ENCODE results near the gene LTN1. TPM values are rescaled to one million over a fixed set of nuclear protein-coding genes. Genes with fewer than 3 reads are reported as not detected.

LTN1 gene
- total RNA-seq, 2 donors from 2014 or later: 15.2 to 20.0 TPM

DNA sequence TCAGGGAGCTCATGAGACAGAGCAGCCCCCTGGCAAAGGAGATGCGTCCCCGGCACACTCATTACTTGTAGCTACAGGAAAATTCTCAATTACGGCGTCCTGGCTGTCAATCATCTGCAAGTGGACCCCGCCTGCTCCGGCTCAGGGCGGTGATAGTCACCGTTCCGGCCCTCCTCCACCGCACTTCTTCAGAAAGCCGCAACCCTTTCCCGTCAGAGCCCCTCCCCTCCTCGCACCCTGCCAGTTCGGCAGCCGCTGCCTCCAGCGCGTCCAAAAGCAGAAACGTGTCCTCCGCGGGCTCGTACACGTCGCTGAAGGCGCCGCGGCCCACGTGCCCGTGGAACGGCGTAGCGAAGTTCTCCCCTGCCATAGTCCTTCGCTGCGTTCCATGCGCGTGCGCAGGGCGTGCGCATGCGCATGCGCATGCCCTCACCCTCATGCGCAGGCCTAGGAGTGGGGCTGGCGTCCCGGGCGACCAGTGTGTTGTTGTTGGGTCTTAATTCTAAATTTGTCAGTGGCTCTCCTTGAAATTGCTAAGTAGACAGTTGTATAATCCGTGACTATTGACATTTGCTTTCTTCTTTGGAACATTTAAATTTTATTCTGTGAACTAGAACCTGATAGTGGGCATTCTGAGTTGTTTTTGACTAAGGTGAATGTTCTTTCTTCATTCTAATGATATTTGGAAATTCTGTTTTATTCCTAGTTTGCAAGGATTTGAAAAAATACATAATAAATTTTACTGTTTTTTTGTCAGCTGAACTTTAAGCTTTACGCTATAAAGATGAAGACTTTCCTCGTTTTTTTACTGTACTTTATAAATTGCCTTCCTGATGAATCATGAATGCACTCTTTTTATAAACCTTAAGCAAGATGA lies 107.5 kb downstream of the LTN1 start:
- ATAC-seq (peak; percentile 97), DNase-seq (peak; percentile 86 to 92 (median 88))
- Histone ChIP-seq H3K4me1 (peaks cover 14% of the 10 kb centered on the region), H3K36me3 (replicated peaks in 1 of 2; ENCODE audit: insufficient read depth in 1 of 2, low read depth in 2 of 2) (no peaks in the 10 kb centered on the region), H3K27ac (peak overlapping the region; percentile 81 to 91 (median 86)), H3K9me3 (no peaks in the 10 kb centered on the region), H3K27me3 (no peaks in the 10 kb centered on the region), H3K4me3 (peak overlapping the region in 1 of 2 donors; percentile 16)
- WGBS, 2 donors: 5 to 6% methylated on average over 36 to 45 of the region's 47 CpGs
- intact Hi-C loops (cut with DNase I): no loop called here
- TF ChIP-seq, protein P1, sequence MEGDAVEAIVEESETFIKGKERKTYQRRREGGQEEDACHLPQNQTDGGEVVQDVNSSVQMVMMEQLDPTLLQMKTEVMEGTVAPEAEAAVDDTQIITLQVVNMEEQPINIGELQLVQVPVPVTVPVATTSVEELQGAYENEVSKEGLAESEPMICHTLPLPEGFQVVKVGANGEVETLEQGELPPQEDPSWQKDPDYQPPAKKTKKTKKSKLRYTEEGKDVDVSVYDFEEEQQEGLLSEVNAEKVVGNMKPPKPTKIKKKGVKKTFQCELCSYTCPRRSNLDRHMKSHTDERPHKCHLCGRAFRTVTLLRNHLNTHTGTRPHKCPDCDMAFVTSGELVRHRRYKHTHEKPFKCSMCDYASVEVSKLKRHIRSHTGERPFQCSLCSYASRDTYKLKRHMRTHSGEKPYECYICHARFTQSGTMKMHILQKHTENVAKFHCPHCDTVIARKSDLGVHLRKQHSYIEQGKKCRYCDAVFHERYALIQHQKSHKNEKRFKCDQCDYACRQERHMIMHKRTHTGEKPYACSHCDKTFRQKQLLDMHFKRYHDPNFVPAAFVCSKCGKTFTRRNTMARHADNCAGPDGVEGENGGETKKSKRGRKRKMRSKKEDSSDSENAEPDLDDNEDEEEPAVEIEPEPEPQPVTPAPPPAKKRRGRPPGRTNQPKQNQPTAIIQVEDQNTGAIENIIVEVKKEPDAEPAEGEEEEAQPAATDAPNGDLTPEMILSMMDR (IDR thresholded peaks at IDR 0.05): peak in 2 of 7 experiments; percentile 7 to 16
- peak; percentile 8 to 77 (median 73) for TF ChIP-seq POLR2A (IDR thresholded peaks at IDR 0.05)

- 12 to 23% methylated on average over 3 of the region's 3 CpGs for WGBS, 2 donors
- no peaks in the 10 kb centered on the region for H3K9me3 ChIP-seq
- H3K27ac ChIP-seq: peak overlapping the region; percentile 81 to 91 (median 86)
- no peaks in the 10 kb centered on the region for H3K27me3 ChIP-seq
- intact Hi-C loops (cut with DNase I): no loop called here
- H3K4me3 ChIP-seq: peak overlapping the region in 1 of 2 donors; percentile 16
- TF ChIP-seq, protein P1 (IDR thresholded peaks at IDR 0.05): no peak
- no peak for TF ChIP-seq POLR2A (IDR thresholded peaks at IDR 0.05)
- H3K36me3 ChIP-seq (replicated peaks in 1 of 2; ENCODE audit: insufficient read depth in 1 of 2, low read depth in 2 of 2): no peaks in the 10 kb centered on the region
- ATAC-seq: peak; percentile 28
- peaks cover 14% of the 10 kb centered on the region for H3K4me1 ChIP-seq
- DNase-seq: no peak
These were observed 108.2 kb downstream of the LTN1 start for GRCh38 chr21:28884481-28884880.

DNA sequence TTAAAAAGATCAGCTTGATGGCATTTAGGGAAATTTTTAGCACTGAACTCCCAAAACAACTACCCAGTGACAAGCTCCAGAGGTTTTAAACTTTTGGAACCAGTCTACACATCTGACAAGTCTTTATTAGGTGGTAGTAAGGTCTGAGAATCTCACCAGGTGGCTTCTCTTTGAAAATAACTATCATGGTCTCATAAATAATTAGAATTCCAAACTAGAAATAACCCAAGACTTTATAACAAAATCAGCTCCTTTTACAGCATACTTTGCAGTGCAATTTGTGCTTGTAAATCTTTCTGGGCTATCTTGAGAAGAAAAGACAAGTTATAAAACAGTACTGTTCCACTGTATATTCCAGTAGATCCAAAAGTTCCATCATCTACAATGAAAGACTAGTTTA lies 108.7 kb downstream of the LTN1 start:
- TF ChIP-seq, protein P1 (IDR thresholded peaks at IDR 0.05): no peak
- TF ChIP-seq POLR2A (IDR thresholded peaks at IDR 0.05): no peak
- Histone ChIP-seq H3K4me3 (no peak overlapping the region), H3K36me3 (replicated peaks in 1 of 2; ENCODE audit: insufficient read depth in 1 of 2, low read depth in 2 of 2) (no peaks in the 10 kb centered on the region), H3K9me3 (no peaks in the 10 kb centered on the region), H3K27me3 (no peaks in the 10 kb centered on the region), H3K27ac (no peak overlapping the region), H3K4me1 (peaks cover 14% of the 10 kb centered on the region)
- ATAC-seq (no peak), DNase-seq (no peak)
- intact Hi-C loops (cut with DNase I): no loop called here

DNA sequence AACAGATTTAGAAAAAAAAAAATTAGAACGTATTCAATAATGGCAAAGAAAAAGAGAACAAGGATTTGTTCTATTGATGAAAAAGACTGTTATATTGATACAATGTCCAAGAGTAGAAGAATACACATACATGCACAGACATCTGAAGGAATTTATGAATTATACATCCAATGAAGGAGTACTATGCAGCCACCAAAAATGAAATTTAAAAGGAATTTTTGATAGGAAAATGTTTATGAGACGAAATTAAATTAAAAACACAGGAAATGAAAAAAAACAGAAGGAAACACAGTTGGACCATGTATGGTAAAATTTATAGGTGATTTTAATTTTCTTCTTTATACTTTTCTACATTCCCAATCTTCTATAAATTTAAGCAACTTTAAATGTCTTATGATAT lies 110.3 kb downstream of the LTN1 start:
- no peak for ATAC-seq
- no peak overlapping the region for H3K4me3 ChIP-seq
- intact Hi-C loops (cut with DNase I): no loop called here
- H3K27ac ChIP-seq: no peak overlapping the region
- WGBS, 2 donors: 49 to 70% methylated on average over 2 of the region's 2 CpGs
- no peak for DNase-seq
- H3K36me3 ChIP-seq (replicated peaks in 1 of 2; ENCODE audit: insufficient read depth in 1 of 2, low read depth in 2 of 2): no peaks in the 10 kb centered on the region
- H3K27me3 ChIP-seq: no peaks in the 10 kb centered on the region
- peaks cover 14% of the 10 kb centered on the region for H3K4me1 ChIP-seq
- no peaks in the 10 kb centered on the region for H3K9me3 ChIP-seq
- TF ChIP-seq, protein P1 (IDR thresholded peaks at IDR 0.05): no peak
- no peak for TF ChIP-seq POLR2A (IDR thresholded peaks at IDR 0.05)

Other genes with a start within 250 kb of the LTN1 start
- 10 to 100 TPM in 1 of 2 donors, 1 to 10 TPM in 1; 4.3 to 13.5 TPM for gene RWDD2B, start 26.5 kb upstream of the LTN1 start, total RNA-seq
- 10 to 100 TPM; 17.5 to 24.1 TPM for gene USP16, start 31.8 kb upstream of the LTN1 start, total RNA-seq
- 10 to 100 TPM; 46.1 to 73.4 TPM for gene CCT8, start 80.8 kb upstream of the LTN1 start, total RNA-seq
- gene MAP3K7CL, start 137.8 kb upstream of the LTN1 start, total RNA-seq: 10 to 100 TPM in 1 of 2 donors, 1 to 10 TPM in 1; 5.2 to 12.5 TPM

Measured in body of pancreas (tissue), 4 donors.